K562 (cell line): ENCODE data around the gene IQSEC3. TPM values are rescaled to one million over a fixed set of nuclear protein-coding genes. Genes with fewer than 3 reads are reported as not detected.

ENCODE experiments used
- C11orf30 ChIP-seq: fragments of 450-650 bp; IDR thresholded peaks from 2 replicates; pipeline ENCODE4 v1.6.1; 2016; ENCODE audit warnings: low read depth, mild to moderate bottlenecking
- CEBPB ChIP-seq: fragments of 450-650 bp; IDR thresholded peaks from 2 replicates; pipeline ENCODE4 v1.6.1; 2016; ENCODE audit warnings: missing genetic modification characterization, missing compliant biosample characterization
- FOSL1 ChIP-seq: fragments of 200-800 bp; sonication (Bioruptor generic); conservative IDR thresholded peaks from 2 replicates; pipeline ENCODE4 v1.6.1; 2016; ENCODE audit warnings: missing genetic modification characterization, missing compliant biosample characterization
- MEIS2 ChIP-seq: fragments of 450-650 bp; IDR thresholded peaks from 2 replicates; pipeline ENCODE4 v1.6.1; 2014; ENCODE audit warnings: mild to moderate bottlenecking; ENCODE audit not compliant: partially characterized antibody
- ZNF408 ChIP-seq: fragments of 250-450 bp; sonication (Bioruptor Pico); IDR thresholded peaks from 2 replicates; pipeline ENCODE4 v1.4.0; 2020; ENCODE audit warnings: low read depth, mild to moderate bottlenecking, moderate library complexity
- ZNF766 ChIP-seq: fragments of 200-800 bp; sonication (Bioruptor generic); conservative IDR thresholded peaks from 2 replicates; pipeline ENCODE4 v1.6.1; 2016; ENCODE audit warnings: missing genetic modification characterization, missing compliant biosample characterization
- polyA plus RNA-seq, 8 experiments: library from polyadenylated mRNA; depleted of rRNA in 4 of 8; stranded (reverse) in 5 of 8; unstranded in 3 of 8; fragments of >200 nt; fragmentation: Nextera tagmentation in 2 of 8; fragmentation: Illumina TruSeq in 1 of 8; extraction: Ambion mirVana in 2 of 8; extraction: Trizol in 1 of 8; gene quantifications; 2 replicates each; pipeline versions ENCODE4 v1.2.1 to v1.2.3, GENCODE V29; 2011 to 2014; ENCODE audit warnings: inconsistent platforms in 1 of 8, missing spikeins in 1 of 8
- total RNA-seq, 7 experiments: library from RNA; depleted of rRNA in 6 of 7; stranded (reverse); fragments of >200 nt in 6 of 7; fragmentation: Illumina TruSeq in 2 of 7; extraction: Trizol in 2 of 7; gene quantifications; 2 replicates each; pipeline versions ENCODE4 v1.2.1 to v1.2.3, GENCODE V29; 2011 to 2021; ENCODE audit warnings: low replicate concordance in 1 of 7
- TF ChIP-seq, protein P1 (sequence below): fragments of 450-650 bp; IDR thresholded peaks from 2 replicates; pipeline ENCODE4 v1.6.1; 2017; ENCODE audit warnings: antibody characterized with exemption, mild to moderate bottlenecking

IQSEC3 gene
- total and polyA plus RNA-seq, 9 of the 15 experiments (the other 6 are each of a cell fraction or from before 2014, with no cell fraction given): under 0.01 to 0.25 (median 0.08) TPM; not detected in 3

DNA sequence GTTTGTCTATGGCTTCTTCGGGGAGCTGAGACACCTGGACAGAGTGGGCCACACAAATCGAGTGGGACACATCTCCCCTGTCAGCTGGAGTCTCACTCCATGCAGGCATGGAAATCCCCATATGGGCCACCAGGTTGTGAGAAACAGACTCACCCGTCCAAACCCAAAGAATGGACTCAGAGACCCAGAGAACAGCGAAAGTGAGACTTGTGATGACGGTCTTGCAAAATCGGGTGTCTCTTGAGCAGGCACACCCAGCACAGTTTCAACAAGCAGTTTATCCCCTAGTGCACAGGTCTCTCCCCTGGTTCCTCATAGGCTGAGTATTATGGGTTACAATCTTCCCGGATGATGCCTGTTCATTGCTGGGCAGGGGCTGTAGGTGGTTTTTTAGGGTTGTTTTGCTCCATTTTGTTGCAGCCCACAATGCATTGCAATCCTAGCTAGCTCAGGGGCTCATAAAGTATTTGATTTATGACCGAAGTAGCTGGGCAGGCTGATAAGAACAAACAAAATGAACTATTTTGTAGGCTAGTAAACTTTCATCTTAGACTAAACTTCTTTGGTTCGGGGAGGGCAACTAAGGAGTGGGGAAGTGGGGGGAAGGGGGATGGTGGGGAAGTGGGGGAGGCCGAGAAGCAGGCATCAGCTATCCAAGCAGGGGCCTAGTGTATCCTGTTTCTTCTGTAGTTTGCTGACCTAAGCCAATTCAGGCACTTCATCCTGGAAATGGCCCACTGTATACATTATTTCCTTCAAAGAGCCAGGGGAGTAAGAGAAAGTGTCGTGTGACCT lies 45.3 kb downstream of the IQSEC3 start (continued):
- TF ChIP-seq, protein P1, sequence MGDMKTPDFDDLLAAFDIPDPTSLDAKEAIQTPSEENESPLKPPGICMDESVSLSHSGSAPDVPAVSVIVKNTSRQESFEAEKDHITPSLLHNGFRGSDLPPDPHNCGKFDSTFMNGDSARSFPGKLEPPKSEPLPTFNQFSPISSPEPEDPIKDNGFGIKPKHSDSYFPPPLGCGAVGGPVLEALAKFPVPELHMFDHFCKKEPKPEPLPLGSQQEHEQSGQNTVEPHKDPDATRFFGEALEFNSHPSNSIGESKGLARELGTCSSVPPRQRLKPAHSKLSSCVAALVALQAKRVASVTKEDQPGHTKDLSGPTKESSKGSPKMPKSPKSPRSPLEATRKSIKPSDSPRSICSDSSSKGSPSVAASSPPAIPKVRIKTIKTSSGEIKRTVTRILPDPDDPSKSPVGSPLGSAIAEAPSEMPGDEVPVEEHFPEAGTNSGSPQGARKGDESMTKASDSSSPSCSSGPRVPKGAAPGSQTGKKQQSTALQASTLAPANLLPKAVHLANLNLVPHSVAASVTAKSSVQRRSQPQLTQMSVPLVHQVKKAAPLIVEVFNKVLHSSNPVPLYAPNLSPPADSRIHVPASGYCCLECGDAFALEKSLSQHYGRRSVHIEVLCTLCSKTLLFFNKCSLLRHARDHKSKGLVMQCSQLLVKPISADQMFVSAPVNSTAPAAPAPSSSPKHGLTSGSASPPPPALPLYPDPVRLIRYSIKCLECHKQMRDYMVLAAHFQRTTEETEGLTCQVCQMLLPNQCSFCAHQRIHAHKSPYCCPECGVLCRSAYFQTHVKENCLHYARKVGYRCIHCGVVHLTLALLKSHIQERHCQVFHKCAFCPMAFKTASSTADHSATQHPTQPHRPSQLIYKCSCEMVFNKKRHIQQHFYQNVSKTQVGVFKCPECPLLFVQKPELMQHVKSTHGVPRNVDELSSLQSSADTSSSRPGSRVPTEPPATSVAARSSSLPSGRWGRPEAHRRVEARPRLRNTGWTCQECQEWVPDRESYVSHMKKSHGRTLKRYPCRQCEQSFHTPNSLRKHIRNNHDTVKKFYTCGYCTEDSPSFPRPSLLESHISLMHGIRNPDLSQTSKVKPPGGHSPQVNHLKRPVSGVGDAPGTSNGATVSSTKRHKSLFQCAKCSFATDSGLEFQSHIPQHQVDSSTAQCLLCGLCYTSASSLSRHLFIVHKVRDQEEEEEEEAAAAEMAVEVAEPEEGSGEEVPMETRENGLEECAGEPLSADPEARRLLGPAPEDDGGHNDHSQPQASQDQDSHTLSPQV: peak; percentile 33; the same call in 1 of the 2 replicates
- TF ChIP-seq CEBPB (tag) (peak; percentile 55; the same call in 1 of the 2 replicates), ZNF766 (peak; percentile 55; the same call in 1 of the 2 replicates), C11orf30 (0 out of 2 replicates have a peak, but pooled peaks have one; percentile 22), MEIS2 (peak; percentile 88), FOSL1 (tag) (no peak), ZNF408 (no peak)
